Measurements from ENCODE around the gene FLCN.

GRCh38 chr17:17203173-17203730 lies 33.7 kb downstream of the FLCN start:
- TF ChIP-seq CTCF (IDR thresholded peaks at IDR 0.05; ENCODE audit: insufficient read depth, low read length, poor library complexity, severe bottlenecking): no peak
- TF ChIP-seq EZH2phosphoT487 (conservative IDR thresholded peaks at IDR 0.05; ENCODE audit: low read length): no peak
